ENCODE data around the gene UQCRHL.
A peak's percentile ranks its signal among the peaks of the same experiment; 100 is the strongest.

UQCRHL gene

GRCh38 chr1:15788624-15789301 is 18.7 kb downstream of the UQCRHL start:
- no peak overlapping the region for H3K4me3 ChIP-seq (ENCODE audit: low read length in 2 of 2)
- H3K14ac ChIP-seq (ENCODE audit: low read length), result no peak overlapping the region
- peak overlapping the region; percentile 26 for H2AK5ac ChIP-seq (ENCODE audit: low read depth, low read length)
- no peaks in the 10 kb centered on the region for H3K9me3 ChIP-seq (replicated peaks in 1 of 2; ENCODE audit: control insufficient read depth in 2 of 2, insufficient read depth in 1 of 2, low read depth in 1 of 2, low read length in 2 of 2)
- H3K27ac ChIP-seq (replicated peaks; ENCODE audit: low read length), result no peak overlapping the region
- H3K4me1 ChIP-seq (ENCODE audit: control insufficient read depth in 2 of 2, insufficient read depth in 1 of 2, low read depth in 1 of 2, low read length in 2 of 2), result peaks cover 0 to 4% of the 10 kb centered on the region in 2 donors
- H3K4me2 ChIP-seq (ENCODE audit: insufficient read depth, low read length, poor library complexity, severe bottlenecking), result no peak overlapping the region
- H3K36me3 ChIP-seq (replicated peaks in 1 of 2; ENCODE audit: control insufficient read depth in 2 of 2, insufficient read depth in 2 of 2, low read length in 2 of 2), result peaks cover 6 to 12% of the 10 kb centered on the region in 2 donors
- H2BK15ac ChIP-seq (ENCODE audit: low read length), result no peak overlapping the region
- H2BK5ac ChIP-seq (ENCODE audit: low read length), result no peak overlapping the region
- H3K23ac ChIP-seq (ENCODE audit: low read depth, low read length, poor library complexity), result no peak overlapping the region
- H2BK120ac ChIP-seq (ENCODE audit: low read depth, low read length), result no peak overlapping the region
- no peak overlapping the region for H3K9ac ChIP-seq (ENCODE audit: low read depth, low read length, poor library complexity)
- H3K4ac ChIP-seq (ENCODE audit: low read length), result no peak overlapping the region
- no CpG with 5 or more reads among the region's 13 CpGs for WGBS, 2 donors (ENCODE audit: extremely low coverage in 2 of 2, insufficient read length in 2 of 2, insufficient replicate concordance in 1 of 2)
- H3K79me1 ChIP-seq (ENCODE audit: low read depth, low read length), result no peaks in the 10 kb centered on the region
- no peak overlapping the region for H4K8ac ChIP-seq (ENCODE audit: low read depth, low read length)
- no peaks in the 10 kb centered on the region for H3K27me3 ChIP-seq (ENCODE audit: control insufficient read depth in 3 of 3, insufficient read depth in 3 of 3, low read depth in 1 of 3, low read length in 3 of 3)
- peak overlapping the region; percentile 27 for H3K18ac ChIP-seq (ENCODE audit: low read length)
- no peak overlapping the region for H2BK12ac ChIP-seq (ENCODE audit: low read length)
- no peak overlapping the region for H4K91ac ChIP-seq (ENCODE audit: low read depth, low read length, poor library complexity)
- no peak for DNase-seq (ENCODE audit: low spot score)
- H2AFZ ChIP-seq (ENCODE audit: low read length), result no peak overlapping the region

- peaks cover 0 to 4% of the 10 kb centered on the region in 2 donors for H3K4me1 ChIP-seq (ENCODE audit: control insufficient read depth in 2 of 2, insufficient read depth in 1 of 2, low read depth in 1 of 2, low read length in 2 of 2)
- H3K4me3 ChIP-seq (ENCODE audit: low read length in 2 of 2), result no peak overlapping the region
- H3K9ac ChIP-seq (ENCODE audit: low read depth, low read length, poor library complexity), result no peak overlapping the region
- H3K18ac ChIP-seq (ENCODE audit: low read length), result peak overlapping the region; percentile 28
- H3K14ac ChIP-seq (ENCODE audit: low read length), result peak overlapping the region; percentile 21
- H2AK5ac ChIP-seq (ENCODE audit: low read depth, low read length), result no peak overlapping the region
- H3K79me1 ChIP-seq (ENCODE audit: low read depth, low read length), result no peaks in the 10 kb centered on the region
- H2AFZ ChIP-seq (ENCODE audit: low read length), result no peak overlapping the region
- WGBS, 2 donors (ENCODE audit: extremely low coverage in 2 of 2, insufficient read length in 2 of 2, insufficient replicate concordance in 1 of 2), result no CpG with 5 or more reads among the region's 10 CpGs
- no peaks in the 10 kb centered on the region for H3K9me3 ChIP-seq (replicated peaks in 1 of 2; ENCODE audit: control insufficient read depth in 2 of 2, insufficient read depth in 1 of 2, low read depth in 1 of 2, low read length in 2 of 2)
- no peak for DNase-seq (ENCODE audit: low spot score)
- H2BK120ac ChIP-seq (ENCODE audit: low read depth, low read length), result no peak overlapping the region
- H3K27ac ChIP-seq (replicated peaks; ENCODE audit: low read length), result no peak overlapping the region
- no peak overlapping the region for H3K4ac ChIP-seq (ENCODE audit: low read length)
- no peak overlapping the region for H2BK15ac ChIP-seq (ENCODE audit: low read length)
- peak overlapping the region; percentile 85 for H3K23ac ChIP-seq (ENCODE audit: low read depth, low read length, poor library complexity)
- H4K8ac ChIP-seq (ENCODE audit: low read depth, low read length), result no peak overlapping the region
- H3K27me3 ChIP-seq (ENCODE audit: control insufficient read depth in 3 of 3, insufficient read depth in 3 of 3, low read depth in 1 of 3, low read length in 3 of 3), result no peaks in the 10 kb centered on the region
- H2BK5ac ChIP-seq (ENCODE audit: low read length), result no peak overlapping the region
- H4K91ac ChIP-seq (ENCODE audit: low read depth, low read length, poor library complexity), result no peak overlapping the region
- no peak overlapping the region for H2BK12ac ChIP-seq (ENCODE audit: low read length)
- H3K36me3 ChIP-seq (replicated peaks in 1 of 2; ENCODE audit: control insufficient read depth in 2 of 2, insufficient read depth in 2 of 2, low read length in 2 of 2), result peaks cover 8 to 16% of the 10 kb centered on the region in 2 donors
- H3K4me2 ChIP-seq (ENCODE audit: insufficient read depth, low read length, poor library complexity, severe bottlenecking), result no peak overlapping the region
Observed at GRCh38 chr1:15786581-15786980, 20.9 kb downstream of the UQCRHL start.

- no peaks in the 10 kb centered on the region for H3K27me3 ChIP-seq (ENCODE audit: control insufficient read depth in 3 of 3, insufficient read depth in 3 of 3, low read depth in 1 of 3, low read length in 3 of 3)
- no peak overlapping the region for H2BK120ac ChIP-seq (ENCODE audit: low read depth, low read length)
- no peak overlapping the region for H2AFZ ChIP-seq (ENCODE audit: low read length)
- no peak overlapping the region for H3K4me3 ChIP-seq (ENCODE audit: low read length in 2 of 2)
- WGBS, 2 donors (ENCODE audit: extremely low coverage in 2 of 2, insufficient read length in 2 of 2, insufficient replicate concordance in 1 of 2), result no CpG with 5 or more reads among the region's 8 CpGs
- no peak overlapping the region for H3K4ac ChIP-seq (ENCODE audit: low read length)
- DNase-seq (ENCODE audit: low spot score), result no peak
- no peak overlapping the region for H2BK5ac ChIP-seq (ENCODE audit: low read length)
- no peak overlapping the region for H3K27ac ChIP-seq (replicated peaks; ENCODE audit: low read length)
- H4K91ac ChIP-seq (ENCODE audit: low read depth, low read length, poor library complexity), result no peak overlapping the region
- H3K23ac ChIP-seq (ENCODE audit: low read depth, low read length, poor library complexity), result peak overlapping the region; percentile 85
- H3K79me1 ChIP-seq (ENCODE audit: low read depth, low read length), result no peaks in the 10 kb centered on the region
- no peak overlapping the region for H4K8ac ChIP-seq (ENCODE audit: low read depth, low read length)
- H3K9ac ChIP-seq (ENCODE audit: low read depth, low read length, poor library complexity), result no peak overlapping the region
- H2BK15ac ChIP-seq (ENCODE audit: low read length), result no peak overlapping the region
- peaks cover 0 to 4% of the 10 kb centered on the region in 2 donors for H3K4me1 ChIP-seq (ENCODE audit: control insufficient read depth in 2 of 2, insufficient read depth in 1 of 2, low read depth in 1 of 2, low read length in 2 of 2)
- no peak overlapping the region for H3K4me2 ChIP-seq (ENCODE audit: insufficient read depth, low read length, poor library complexity, severe bottlenecking)
- no peak overlapping the region for H3K18ac ChIP-seq (ENCODE audit: low read length)
- H3K14ac ChIP-seq (ENCODE audit: low read length), result no peak overlapping the region
- H2AK5ac ChIP-seq (ENCODE audit: low read depth, low read length), result no peak overlapping the region
- H3K36me3 ChIP-seq (replicated peaks in 1 of 2; ENCODE audit: control insufficient read depth in 2 of 2, insufficient read depth in 2 of 2, low read length in 2 of 2), result peaks cover 8 to 20% of the 10 kb centered on the region in 2 donors
- no peak overlapping the region for H2BK12ac ChIP-seq (ENCODE audit: low read length)
- no peaks in the 10 kb centered on the region for H3K9me3 ChIP-seq (replicated peaks in 1 of 2; ENCODE audit: control insufficient read depth in 2 of 2, insufficient read depth in 1 of 2, low read depth in 1 of 2, low read length in 2 of 2)
Observed at GRCh38 chr1:15785683-15786082, 21.8 kb downstream of the UQCRHL start.

- H2AFZ ChIP-seq (ENCODE audit: low read length), result no peak overlapping the region
- no CpG with 5 or more reads among the region's 7 CpGs for WGBS, 2 donors (ENCODE audit: extremely low coverage in 2 of 2, insufficient read length in 2 of 2, insufficient replicate concordance in 1 of 2)
- H3K4me1 ChIP-seq (ENCODE audit: control insufficient read depth in 2 of 2, insufficient read depth in 1 of 2, low read depth in 1 of 2, low read length in 2 of 2), result no peaks in the 10 kb centered on the region
- H3K4me3 ChIP-seq (ENCODE audit: low read length in 2 of 2), result no peak overlapping the region
- H3K27ac ChIP-seq (replicated peaks; ENCODE audit: low read length), result no peak overlapping the region
- peaks cover 0 to 2% of the 10 kb centered on the region in 2 donors for H3K9me3 ChIP-seq (replicated peaks in 1 of 2; ENCODE audit: control insufficient read depth in 2 of 2, insufficient read depth in 1 of 2, low read depth in 1 of 2, low read length in 2 of 2)
- H2BK5ac ChIP-seq (ENCODE audit: low read length), result no peak overlapping the region
- no peak overlapping the region for H2BK15ac ChIP-seq (ENCODE audit: low read length)
- no peak overlapping the region for H3K18ac ChIP-seq (ENCODE audit: low read length)
- no peaks in the 10 kb centered on the region for H3K79me1 ChIP-seq (ENCODE audit: low read depth, low read length)
- H3K23ac ChIP-seq (ENCODE audit: low read depth, low read length, poor library complexity), result no peak overlapping the region
- H3K27me3 ChIP-seq (ENCODE audit: control insufficient read depth in 3 of 3, insufficient read depth in 3 of 3, low read depth in 1 of 3, low read length in 3 of 3), result no peaks in the 10 kb centered on the region
- no peak overlapping the region for H2AK5ac ChIP-seq (ENCODE audit: low read depth, low read length)
- no peak overlapping the region for H3K14ac ChIP-seq (ENCODE audit: low read length)
- H3K9ac ChIP-seq (ENCODE audit: low read depth, low read length, poor library complexity), result no peak overlapping the region
- no peak overlapping the region for H2BK120ac ChIP-seq (ENCODE audit: low read depth, low read length)
- no peak overlapping the region for H3K4ac ChIP-seq (ENCODE audit: low read length)
- H4K8ac ChIP-seq (ENCODE audit: low read depth, low read length), result no peak overlapping the region
- no peak overlapping the region for H2BK12ac ChIP-seq (ENCODE audit: low read length)
- peaks cover 11 to 48% of the 10 kb centered on the region in 2 donors for H3K36me3 ChIP-seq (replicated peaks in 1 of 2; ENCODE audit: control insufficient read depth in 2 of 2, insufficient read depth in 2 of 2, low read length in 2 of 2)
- no peak overlapping the region for H3K4me2 ChIP-seq (ENCODE audit: insufficient read depth, low read length, poor library complexity, severe bottlenecking)
- DNase-seq (ENCODE audit: low spot score), result no peak
- no peak overlapping the region for H4K91ac ChIP-seq (ENCODE audit: low read depth, low read length, poor library complexity)
Observed at GRCh38 chr1:15777909-15778707, 29.3 kb downstream of the UQCRHL start.

Measured in neuronal stem cell (in vitro differentiated cells).